ENCODE results near the gene NCBP3. TPM values are rescaled to one million over a fixed set of nuclear protein-coding genes. Genes with fewer than 3 reads are reported as not detected.
"Not testable (repeated sequence)": the region's sequence is repeated elsewhere in the genome, so short reads cannot be mapped to it uniquely, and the experiment has no call there.

Gene NCBP3
- total and polyA plus RNA-seq, 9 of the 15 experiments (the other 6 are each of a cell fraction or from before 2014, with no cell fraction given): 3.1 to 25.5 (median 20.5) TPM

GRCh38 chr17:3845291-3845620, 790 bp downstream of the NCBP3 start:
- H3K4me1 ChIP-seq (replicated peaks in 1 of 2; ENCODE audit: control insufficient read depth in 2 of 2, insufficient read depth in 2 of 2, low read length in 2 of 2): peaks cover 2 to 8% of the 10 kb centered on the region in 2 experiments; a peak in 4 of 5 replicates
- no peaks in the 10 kb centered on the region for H4K20me1 ChIP-seq (replicated peaks; ENCODE audit: control insufficient read depth, insufficient read depth, low read length)
- in situ Hi-C loops (cut with MboI) (no loop called here), intact Hi-C loops (cut with micrococcal nuclease) (loop anchor here (10.0 kb wide), 3 partner anchors 60 to 230 kb away; no protein-coding TSS in a partner anchor)
- peak overlapping the region; percentile 90 for H3K4me2 ChIP-seq (ENCODE audit: insufficient read depth, low read length)
- no peaks in the 10 kb centered on the region for H3K9me3 ChIP-seq (replicated peaks; ENCODE audit: control insufficient read depth, insufficient read depth, low read depth, low read length)
- peak overlapping the region; percentile 99 for H3K4me3 ChIP-seq
- POLR2A ChIA-PET: interaction anchor here (0.6 to 0.9 kb wide), 3 partner anchors 9 to 140 kb away, joined by 3 read pairs; no protein-coding TSS in a partner anchor
- H3K27ac ChIP-seq (ENCODE audit: extremely low read depth, low read depth, low read length): peak overlapping the region; percentile 83
- H3K9me1 ChIP-seq (ENCODE audit: control insufficient read depth, insufficient read depth, low read length): no peaks in the 10 kb centered on the region
- H3K79me2 ChIP-seq (ENCODE audit: control insufficient read depth, insufficient read depth, low read length): peaks cover 29% of the 10 kb centered on the region
- H3K27me3 ChIP-seq (ENCODE audit: control insufficient read depth in 2 of 2, insufficient read depth in 2 of 2, low read length in 2 of 2): no peaks in the 10 kb centered on the region
- 0% methylated on average over 7 of the region's 8 CpGs for WGBS (ENCODE audit: insufficient coverage, low coverage, missing lambda C conversion rate)
- H2AFZ ChIP-seq (ENCODE audit: low read depth, low read length): peak overlapping the region; percentile 91; the same call in 1 of the 2 replicates
- TF ChIP-seq ZBED1 (IDR thresholded peaks at IDR 0.05) (no peak), ELK1 (CRISPR knock-in tag; IDR thresholded peaks at IDR 0.05) (no peak), KAT8 (IDR thresholded peaks at IDR 0.05; ENCODE audit: low read depth) (no peak), PHTF2 (CRISPR knock-in tag; IDR thresholded peaks at IDR 0.05) (no peak), THAP7 (CRISPR knock-in tag; IDR thresholded peaks at IDR 0.05) (no peak), ZNF3 (CRISPR knock-in tag; IDR thresholded peaks at IDR 0.05) (no peak), PTBP1 (IDR thresholded peaks at IDR 0.05; ENCODE audit: low read depth, low read length) (no peak), CHD4 (IDR thresholded peaks at IDR 0.05; ENCODE audit: insufficient read depth, insufficient replicate concordance, low read depth, low read length, poor library complexity, severe bottlenecking) (no peak), MYC (IDR thresholded peaks at IDR 0.05; ENCODE audit: low read depth, low read length) (no peak), MYC (CRISPR knock-in tag; IDR thresholded peaks at IDR 0.05; ENCODE audit: borderline replicate concordance, low read depth) (no peak), ATF7 (IDR thresholded peaks at IDR 0.05) (no peak), CCNT2 (IDR thresholded peaks at IDR 0.05; ENCODE audit: borderline replicate concordance, extremely low read depth, insufficient read length, low read depth, low read length) (no peak)
- DNase-seq (ENCODE audit: extremely low read depth in 1 of 4, low spot score in 3 of 4) (peak in 2 of 4 experiments; percentile 31 to 44), ATAC-seq (peak; percentile 8; the same call in 2 of the 3 replicates), FAIRE-seq (no peak)
- peak overlapping the region; percentile 85 to 96 for H3K9ac ChIP-seq (ENCODE audit: insufficient read depth in 1 of 2, low read depth in 2 of 2, low read length in 2 of 2)
- peaks cover 40% of the 10 kb centered on the region for H3K36me3 ChIP-seq (ENCODE audit: control insufficient read depth, insufficient read depth, low read length)
- CTCF ChIA-PET (ENCODE audit: low intra/inter-chr PET ratio): no interaction called here
- TSS peak; percentile 62 for BruUV-seq (replicated peaks)

- POLR2A ChIA-PET: interaction anchor here (0.6 to 1.4 kb wide), 3 partner anchors 8 to 119 kb away, joined by 3 to 5 read pairs (median 3); no protein-coding TSS in a partner anchor
- H3K4me2 ChIP-seq (ENCODE audit: insufficient read depth, low read length); CTCF ChIA-PET (ENCODE audit: low intra/inter-chr PET ratio); DNase-seq (ENCODE audit: extremely low read depth in 1 of 4, low spot score in 3 of 4); H3K9me1 ChIP-seq (ENCODE audit: control insufficient read depth, insufficient read depth, low read length); H3K9me3 ChIP-seq (replicated peaks; ENCODE audit: control insufficient read depth, insufficient read depth, low read depth, low read length); ATAC-seq; in situ Hi-C loops (cut with MboI); H2AFZ ChIP-seq (ENCODE audit: low read depth, low read length); H4K20me1 ChIP-seq (replicated peaks; ENCODE audit: control insufficient read depth, insufficient read depth, low read length); H3K27ac ChIP-seq (ENCODE audit: extremely low read depth, low read depth, low read length); H3K4me1 ChIP-seq (replicated peaks in 1 of 2; ENCODE audit: control insufficient read depth in 2 of 2, insufficient read depth in 2 of 2, low read length in 2 of 2); H3K27me3 ChIP-seq (ENCODE audit: control insufficient read depth in 2 of 2, insufficient read depth in 2 of 2, low read length in 2 of 2); FAIRE-seq; BruUV-seq (replicated peaks): not testable (repeated sequence)
- Histone ChIP-seq H3K9ac (ENCODE audit: insufficient read depth in 1 of 2, low read depth in 2 of 2, low read length in 2 of 2) (peak overlapping the region in 1 of 2 experiments; percentile 17; a peak in 1 of 4 replicates), H3K79me2 (ENCODE audit: control insufficient read depth, insufficient read depth, low read length) (peaks cover 29% of the 10 kb centered on the region), H3K4me3 (peak overlapping the region; percentile 99; the same call in 1 of the 2 replicates), H3K36me3 (ENCODE audit: control insufficient read depth, insufficient read depth, low read length) (peaks cover 47% of the 10 kb centered on the region)
- WGBS (ENCODE audit: insufficient coverage, low coverage, missing lambda C conversion rate): 90% methylated on average over 15 of the region's 19 CpGs
- intact Hi-C loops (cut with micrococcal nuclease): loop anchor here (10.0 kb wide), 3 partner anchors 60 to 230 kb away; no protein-coding TSS in a partner anchor
Observed at GRCh38 chr17:3844556-3844955, 1.5 kb downstream of the NCBP3 start.
